Measurements from ENCODE around the gene FGFR2.

GRCh38 chr10:121453160-121453559 lies 145.1 kb downstream of the FGFR2 start:
- no peak for TF ChIP-seq SMC3 (conservative IDR thresholded peaks at IDR 0.05; ENCODE audit: poor library complexity)
- TF ChIP-seq, protein P1, sequence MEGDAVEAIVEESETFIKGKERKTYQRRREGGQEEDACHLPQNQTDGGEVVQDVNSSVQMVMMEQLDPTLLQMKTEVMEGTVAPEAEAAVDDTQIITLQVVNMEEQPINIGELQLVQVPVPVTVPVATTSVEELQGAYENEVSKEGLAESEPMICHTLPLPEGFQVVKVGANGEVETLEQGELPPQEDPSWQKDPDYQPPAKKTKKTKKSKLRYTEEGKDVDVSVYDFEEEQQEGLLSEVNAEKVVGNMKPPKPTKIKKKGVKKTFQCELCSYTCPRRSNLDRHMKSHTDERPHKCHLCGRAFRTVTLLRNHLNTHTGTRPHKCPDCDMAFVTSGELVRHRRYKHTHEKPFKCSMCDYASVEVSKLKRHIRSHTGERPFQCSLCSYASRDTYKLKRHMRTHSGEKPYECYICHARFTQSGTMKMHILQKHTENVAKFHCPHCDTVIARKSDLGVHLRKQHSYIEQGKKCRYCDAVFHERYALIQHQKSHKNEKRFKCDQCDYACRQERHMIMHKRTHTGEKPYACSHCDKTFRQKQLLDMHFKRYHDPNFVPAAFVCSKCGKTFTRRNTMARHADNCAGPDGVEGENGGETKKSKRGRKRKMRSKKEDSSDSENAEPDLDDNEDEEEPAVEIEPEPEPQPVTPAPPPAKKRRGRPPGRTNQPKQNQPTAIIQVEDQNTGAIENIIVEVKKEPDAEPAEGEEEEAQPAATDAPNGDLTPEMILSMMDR (IDR thresholded peaks at IDR 0.05; ENCODE audit: poor library complexity, severe bottlenecking), result no peak
